ENCODE data around the gene RABAC1. TPM values are rescaled to one million over a fixed set of nuclear protein-coding genes. Genes with fewer than 3 reads are reported as not detected.
A peak's percentile ranks its signal among the peaks of the same experiment; 100 is the strongest.

The RABAC1 gene
- total RNA-seq, 1 experiment from 2014 or later, result 66.3 TPM

- no peaks in the 10 kb centered on the region for H3K79me2 ChIP-seq (ENCODE audit: insufficient read depth, low read length)
- H3K4me2 ChIP-seq (ENCODE audit: low read length), result no peak overlapping the region
- no peak overlapping the region for H3K4me3 ChIP-seq (replicated peaks in 1 of 2; ENCODE audit: low read depth in 1 of 2, low read length in 2 of 2)
- DNase-seq (ENCODE audit: low read depth, low spot score), result no peak
- RAD21 ChIA-PET (ENCODE audit: low non-redundant PET in 1 of 2, low total read pairs in 2 of 2, uncharacterized antibody in 2 of 2, unreplicated experiment in 2 of 2), result no interaction called here
- no peaks in the 10 kb centered on the region; a peak in 2 of 4 replicates for H3K36me3 ChIP-seq (ENCODE audit: control insufficient read depth in 1 of 2, insufficient read depth in 2 of 2, low read length in 2 of 2)
- H3K9me3 ChIP-seq (ENCODE audit: control insufficient read depth in 1 of 2, insufficient read depth in 1 of 2, low read depth in 1 of 2, low read length in 2 of 2), result no peaks in the 10 kb centered on the region
- H3K27me3 ChIP-seq (ENCODE audit: insufficient read depth, low read length), result no peaks in the 10 kb centered on the region; the same call in 1 of the 2 replicates
- H3K4me1 ChIP-seq (ENCODE audit: control insufficient read depth in 1 of 2, insufficient read depth in 2 of 2, low read length in 2 of 2), result no peaks in the 10 kb centered on the region
- ATAC-seq, result 0 out of 2 replicates have a peak, but pooled peaks have one; percentile 12
- no peaks in the 10 kb centered on the region for H3K9me2 ChIP-seq (ENCODE audit: insufficient read depth)
- CTCF ChIA-PET, result no interaction called here
- intact Hi-C loops (cut with micrococcal nuclease), result no loop called here
- H3K27ac ChIP-seq (ENCODE audit: low read depth, low read length), result no peak overlapping the region
- no peak overlapping the region for H2AFZ ChIP-seq (ENCODE audit: low read depth, low read length, poor library complexity, severe bottlenecking)
- H3K9ac ChIP-seq (ENCODE audit: low read length), result no peak overlapping the region
- POLR2A ChIA-PET, result interaction anchor here (0.6 kb wide), 1 partner anchor 12 kb away, joined by 4 read pairs; no protein-coding TSS in a partner anchor
- H4K20me1 ChIP-seq (ENCODE audit: insufficient read depth), result no peaks in the 10 kb centered on the region
- TF ChIP-seq, protein P1, sequence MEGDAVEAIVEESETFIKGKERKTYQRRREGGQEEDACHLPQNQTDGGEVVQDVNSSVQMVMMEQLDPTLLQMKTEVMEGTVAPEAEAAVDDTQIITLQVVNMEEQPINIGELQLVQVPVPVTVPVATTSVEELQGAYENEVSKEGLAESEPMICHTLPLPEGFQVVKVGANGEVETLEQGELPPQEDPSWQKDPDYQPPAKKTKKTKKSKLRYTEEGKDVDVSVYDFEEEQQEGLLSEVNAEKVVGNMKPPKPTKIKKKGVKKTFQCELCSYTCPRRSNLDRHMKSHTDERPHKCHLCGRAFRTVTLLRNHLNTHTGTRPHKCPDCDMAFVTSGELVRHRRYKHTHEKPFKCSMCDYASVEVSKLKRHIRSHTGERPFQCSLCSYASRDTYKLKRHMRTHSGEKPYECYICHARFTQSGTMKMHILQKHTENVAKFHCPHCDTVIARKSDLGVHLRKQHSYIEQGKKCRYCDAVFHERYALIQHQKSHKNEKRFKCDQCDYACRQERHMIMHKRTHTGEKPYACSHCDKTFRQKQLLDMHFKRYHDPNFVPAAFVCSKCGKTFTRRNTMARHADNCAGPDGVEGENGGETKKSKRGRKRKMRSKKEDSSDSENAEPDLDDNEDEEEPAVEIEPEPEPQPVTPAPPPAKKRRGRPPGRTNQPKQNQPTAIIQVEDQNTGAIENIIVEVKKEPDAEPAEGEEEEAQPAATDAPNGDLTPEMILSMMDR (IDR thresholded peaks at IDR 0.05 in 2 of 3, conservative IDR thresholded peaks at IDR 0.05 in 1 of 3; ENCODE audit: borderline replicate concordance in 1 of 3, insufficient read depth in 1 of 3, low read depth in 2 of 3, low read length in 2 of 3), result no peak
- TF ChIP-seq POLR2AphosphoS5 (IDR thresholded peaks at IDR 0.05; ENCODE audit: low read depth, low read length) (peak; percentile 46; the same call in 1 of the 2 replicates), EZH2 (IDR thresholded peaks at IDR 0.05) (no peak), JUND (IDR thresholded peaks at IDR 0.05) (no peak)
- no TSS peak for BruUV-seq (replicated peaks)
These were observed 47.0 kb downstream of the RABAC1 start for GRCh38 chr19:41911889-41912731.

Measured in HCT116 (cell line).